ENCODE measurements around the gene ACTR3.

The ACTR3 gene

GRCh38 chr2:114005110-114005783, 115.4 kb downstream of the ACTR3 start:
- no peak for DNase-seq

GRCh38 chr2:114006460-114006859, 116.6 kb downstream of the ACTR3 start:
- no peak for DNase-seq

- no peak for DNase-seq
These were observed 117.5 kb downstream of the ACTR3 start for GRCh38 chr2:114007436-114007835.

GRCh38 chr2:114008720-114009119, 118.8 kb downstream of the ACTR3 start:
- no peak for DNase-seq

- DNase-seq, result no peak
These were observed 119.5 kb downstream of the ACTR3 start for GRCh38 chr2:114009205-114009944.

DNA sequence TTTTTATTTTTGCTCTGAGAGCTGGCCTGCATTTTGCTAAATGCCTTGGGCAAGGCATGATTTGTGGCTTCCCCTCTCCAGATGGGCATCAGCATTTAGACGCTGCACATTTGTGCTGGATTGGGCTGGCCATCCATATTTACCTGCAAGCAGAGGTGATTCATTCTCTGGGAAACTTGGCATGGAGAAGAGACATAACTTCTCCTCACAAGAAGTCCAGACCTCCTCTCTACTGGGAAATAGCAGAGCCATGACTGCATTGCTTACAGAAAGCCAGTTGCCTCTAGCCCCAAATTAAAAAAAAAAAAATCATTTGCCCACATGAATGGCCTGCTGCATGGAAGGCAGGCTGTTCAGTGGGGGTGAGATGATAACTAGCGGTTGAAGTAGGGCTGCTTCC, 120.1 kb downstream of the ACTR3 start:
- no peak for DNase-seq

DNA sequence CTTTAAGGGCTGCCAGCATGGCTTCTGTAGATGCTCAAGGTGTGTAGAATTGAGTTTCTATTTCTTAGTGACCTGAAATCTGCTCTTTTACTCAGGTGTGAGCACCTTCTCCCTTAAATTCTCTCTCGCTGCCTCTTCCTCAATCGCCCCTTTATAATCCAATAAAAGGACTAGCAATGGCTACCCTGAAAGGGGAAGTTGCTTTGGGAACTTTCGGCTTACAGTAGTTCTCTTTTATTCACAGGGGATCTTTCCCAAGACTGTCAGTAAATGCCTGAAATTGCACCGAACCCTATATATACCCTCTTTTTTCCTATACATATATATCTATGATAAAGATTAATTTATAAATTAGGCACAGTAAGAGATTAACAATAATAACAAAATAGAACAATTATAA, 121.8 kb downstream of the ACTR3 start:
- no peak for DNase-seq
